EH (cell line): Measurements from ENCODE around the gene LIPC.

Experiments used
- DNase-seq: peaks from one replicate; pipeline ENCODE4 v3.0.0-alpha.2; 2015; ENCODE audit warnings: low read depth

Gene LIPC

DNA sequence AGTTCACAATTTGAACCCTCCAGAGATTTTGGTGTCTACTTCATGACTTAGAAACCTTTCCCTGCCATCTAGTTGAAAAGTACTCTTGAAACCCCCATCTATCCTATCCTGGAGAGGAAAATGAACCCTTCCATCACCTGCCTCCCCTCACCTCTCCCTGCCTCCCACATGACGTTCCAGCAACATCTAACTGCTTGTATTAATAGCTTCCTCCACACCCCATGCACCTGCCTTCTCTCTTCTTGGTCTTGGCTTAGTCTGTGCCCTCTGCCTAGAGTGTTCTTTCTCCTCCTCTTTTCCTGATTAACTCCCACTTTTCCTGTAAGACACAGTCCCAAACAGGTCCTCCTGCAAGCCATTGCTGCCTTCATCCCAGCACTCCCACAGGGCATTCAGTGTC lies 107.8 kb downstream of the LIPC start:
- no peak for DNase-seq

DNA sequence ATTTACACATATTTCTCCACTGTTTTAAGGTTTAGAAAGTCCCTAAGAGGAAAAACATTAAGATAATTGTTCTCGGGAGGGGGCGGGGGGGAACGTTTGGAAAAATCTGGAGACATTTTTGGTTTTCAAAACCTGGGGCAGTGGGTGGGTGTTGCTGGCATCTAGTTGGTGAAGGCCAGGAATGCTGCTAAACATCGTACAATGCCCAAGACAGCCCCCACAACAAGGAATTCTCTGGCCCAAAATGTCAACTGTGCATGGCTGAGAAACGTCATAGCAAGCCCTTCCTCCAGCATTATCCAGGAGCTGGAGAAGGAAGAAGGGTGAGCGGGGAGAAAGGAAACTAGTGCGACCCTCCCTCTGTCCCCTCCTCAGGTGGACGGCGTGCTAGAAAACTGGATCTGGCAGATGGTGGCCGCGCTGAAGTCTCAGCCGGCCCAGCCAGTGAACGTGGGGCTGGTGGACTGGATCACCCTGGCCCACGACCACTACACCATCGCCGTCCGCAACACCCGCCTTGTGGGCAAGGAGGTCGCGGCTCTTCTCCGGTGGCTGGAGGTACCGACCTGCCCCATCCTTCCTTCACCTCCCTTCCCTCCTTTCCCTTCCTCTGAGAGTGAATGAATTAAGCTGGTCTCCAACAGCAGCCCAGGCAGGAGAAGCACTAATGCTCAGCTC lies 109.8 kb downstream of the LIPC start:
- no peak for DNase-seq

GRCh38 chr15:58543664-58544335 lies 112.0 kb downstream of the LIPC start:
- no peak for DNase-seq

DNA sequence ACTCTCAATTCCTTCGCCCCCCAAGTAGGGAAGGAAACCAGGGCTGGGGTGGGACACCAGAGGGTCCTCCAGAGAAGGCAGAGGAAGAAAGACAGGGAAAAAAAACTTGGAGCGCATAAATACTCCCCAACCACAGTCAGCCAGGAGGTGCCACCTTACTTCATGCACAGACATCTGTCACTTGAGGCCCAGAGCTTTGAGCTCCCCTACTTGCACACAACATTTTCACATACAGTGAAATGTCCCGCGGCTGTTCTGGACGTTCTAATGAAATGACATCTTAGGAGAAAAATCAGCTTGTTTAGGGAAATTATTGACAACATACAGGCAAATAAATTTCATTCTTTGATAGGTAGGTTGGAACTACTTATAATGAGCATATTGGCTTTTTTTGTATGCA lies 113.0 kb downstream of the LIPC start:
- no peak for DNase-seq

GRCh38 chr15:58545307-58546065 lies 113.7 kb downstream of the LIPC start:
- peak; percentile 28 for DNase-seq

GRCh38 chr15:58546066-58546591 lies 114.3 kb downstream of the LIPC start:
- DNase-seq = peak; percentile 54

GRCh38 chr15:58546635-58547627 lies 115.1 kb downstream of the LIPC start:
- DNase-seq = peak; percentile 96

- no peak for DNase-seq
Measured at GRCh38 chr15:58547628-58548307, 116.0 kb downstream of the LIPC start.

- DNase-seq = no peak
Measured at GRCh38 chr15:58548308-58549012, 116.7 kb downstream of the LIPC start.

DNA sequence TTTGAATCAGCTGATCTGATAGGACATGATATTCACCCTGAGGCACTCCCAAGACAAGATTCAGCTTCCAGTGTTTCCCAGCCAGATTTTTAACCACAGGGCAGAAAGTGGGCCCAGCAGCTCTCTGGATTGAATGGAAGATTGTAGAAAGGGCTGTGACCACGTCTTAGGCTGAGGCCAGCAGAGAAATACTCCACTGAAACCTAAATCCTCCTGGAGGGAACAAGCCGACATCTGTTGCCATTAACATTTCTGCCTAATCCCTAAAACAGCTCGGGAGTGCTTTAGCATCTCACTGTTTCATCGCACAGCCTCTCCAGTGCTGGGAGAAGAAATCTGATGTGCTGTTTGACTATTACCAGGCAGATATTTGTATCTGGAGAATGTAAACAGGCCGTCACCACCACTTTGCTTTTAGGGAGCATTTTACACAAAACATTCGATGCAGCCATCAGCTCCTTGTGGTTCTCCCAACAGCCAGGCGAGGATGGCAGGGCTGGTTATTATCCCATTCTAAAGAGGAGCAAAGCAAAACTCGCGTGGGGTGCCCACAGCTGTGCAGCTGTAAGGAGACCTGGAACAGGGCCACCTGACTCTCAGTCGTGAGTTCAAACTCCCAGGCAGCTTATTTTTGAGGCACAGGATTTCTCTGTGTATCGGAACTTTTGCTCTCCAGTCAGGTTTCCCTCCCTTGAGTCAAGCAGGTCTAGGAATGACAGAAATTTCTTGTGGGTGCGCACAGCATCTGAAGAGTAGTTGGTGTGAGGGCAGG lies 117.4 kb downstream of the LIPC start:
- DNase-seq = peak; percentile 61

- no peak for DNase-seq
Measured at GRCh38 chr15:58549785-58550074, 117.9 kb downstream of the LIPC start.

GRCh38 chr15:58551084-58551763 lies 119.4 kb downstream of the LIPC start:
- DNase-seq = no peak

DNA sequence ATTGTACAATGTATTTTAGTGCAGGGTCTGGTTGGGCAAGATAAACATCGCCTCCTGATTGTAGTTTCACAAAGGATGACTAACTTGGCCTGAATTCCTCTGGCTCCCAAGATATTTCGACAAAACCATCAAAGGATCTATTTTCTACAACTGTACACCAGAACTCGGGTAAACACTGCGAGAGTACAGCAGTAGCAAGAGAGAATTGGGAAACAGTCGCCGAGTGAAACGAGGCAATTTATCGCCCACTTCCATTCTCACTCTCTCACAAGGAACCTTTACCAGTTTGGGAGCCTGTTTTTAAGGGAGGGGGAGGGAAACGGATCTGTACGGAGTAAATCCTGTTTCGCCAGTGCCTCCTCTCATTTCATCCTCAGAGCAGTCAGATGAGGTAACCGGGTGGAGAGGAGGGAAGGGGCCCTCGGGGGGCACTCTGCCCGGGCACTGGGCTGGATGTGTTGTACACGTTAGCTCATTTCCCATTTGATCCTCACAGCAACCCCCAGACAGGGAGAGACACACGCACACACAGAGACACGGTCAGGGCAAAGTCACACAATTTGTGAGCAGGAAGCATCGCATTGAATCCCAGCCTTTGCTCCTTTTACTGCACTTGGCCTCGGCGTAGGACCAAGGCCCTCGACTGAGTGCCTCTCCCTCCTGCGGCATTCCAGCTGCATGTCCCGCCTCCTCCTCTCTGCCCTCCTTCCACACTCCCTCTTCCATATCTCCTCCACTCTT lies 120.1 kb downstream of the LIPC start:
- peak; percentile 94 for DNase-seq

DNA sequence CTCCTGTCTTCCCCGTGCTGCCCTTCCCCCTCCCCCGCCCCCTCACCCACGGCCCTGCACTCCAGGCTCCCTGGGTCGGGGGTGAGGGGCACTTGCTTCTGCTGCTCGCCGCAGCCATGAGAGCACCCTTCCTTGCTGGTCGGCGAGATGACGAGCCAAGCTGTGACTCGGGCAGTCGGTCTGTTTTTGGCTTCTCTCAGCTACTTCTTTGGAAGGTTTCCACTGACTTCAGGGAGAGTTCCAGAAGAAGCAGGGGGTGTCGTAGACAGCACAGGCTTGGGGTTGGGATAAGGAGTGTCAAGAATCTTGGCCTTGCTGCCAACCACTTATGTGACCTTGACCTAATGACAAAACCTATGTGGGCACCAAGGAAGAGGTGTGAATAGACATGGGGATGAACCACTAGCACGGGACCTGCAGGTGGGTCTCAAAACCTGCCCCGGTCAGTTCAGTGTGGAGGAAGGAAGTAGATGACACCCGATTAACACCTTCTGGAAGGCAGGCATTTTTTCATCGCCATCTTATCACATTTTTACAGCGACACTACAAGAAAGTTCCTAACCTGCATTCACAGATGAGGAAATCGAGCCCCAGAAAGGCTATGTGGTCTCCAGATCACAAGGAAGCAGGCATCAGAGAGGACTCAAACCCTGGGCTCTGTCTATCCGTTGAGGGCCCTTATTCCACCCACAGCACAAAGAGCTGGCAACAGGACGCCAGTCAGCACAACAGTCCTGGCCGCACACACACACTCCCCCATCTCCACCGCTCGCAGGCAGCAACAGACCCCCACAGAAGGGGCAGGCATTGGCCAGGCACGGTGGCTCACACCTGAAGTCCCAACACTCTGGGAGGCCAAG lies 120.9 kb downstream of the LIPC start:
- no peak for DNase-seq

DNA sequence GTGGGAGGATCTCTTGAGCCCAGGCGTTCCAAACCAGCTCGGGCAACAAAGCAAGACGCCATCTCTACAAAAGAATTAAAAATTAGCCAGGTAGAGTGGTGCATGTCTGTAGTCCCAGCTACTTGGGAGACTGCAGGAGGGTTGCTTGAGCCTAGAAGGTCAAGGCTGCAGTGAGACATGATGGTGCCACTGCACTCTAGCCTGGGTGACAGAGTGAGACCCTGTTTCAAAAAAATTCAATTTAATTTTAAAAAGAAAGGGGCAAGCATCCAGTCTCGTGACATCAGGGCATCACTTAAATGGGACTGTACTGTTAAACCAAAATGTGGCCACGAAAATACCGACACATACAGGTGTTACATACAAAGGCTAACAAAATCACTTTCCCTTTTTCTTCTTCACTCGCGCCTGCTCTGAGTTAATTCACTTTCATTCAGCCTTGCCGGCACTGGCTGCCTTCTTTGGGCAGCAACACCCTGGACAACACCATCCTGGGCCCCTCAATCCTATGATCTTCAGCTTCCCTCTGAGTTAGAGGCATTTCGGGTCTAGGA lies 121.7 kb downstream of the LIPC start:
- no peak for DNase-seq

- no peak for DNase-seq
Measured at GRCh38 chr15:58554758-58555157, 123.0 kb downstream of the LIPC start.
